ENCODE data around the gene MT1G. TPM values are rescaled to one million over a fixed set of nuclear protein-coding genes. Genes with fewer than 3 reads are reported as not detected.

Gene MT1G
- total RNA-seq, 1 donor from 2014 or later, result 36.6 TPM

DNA sequence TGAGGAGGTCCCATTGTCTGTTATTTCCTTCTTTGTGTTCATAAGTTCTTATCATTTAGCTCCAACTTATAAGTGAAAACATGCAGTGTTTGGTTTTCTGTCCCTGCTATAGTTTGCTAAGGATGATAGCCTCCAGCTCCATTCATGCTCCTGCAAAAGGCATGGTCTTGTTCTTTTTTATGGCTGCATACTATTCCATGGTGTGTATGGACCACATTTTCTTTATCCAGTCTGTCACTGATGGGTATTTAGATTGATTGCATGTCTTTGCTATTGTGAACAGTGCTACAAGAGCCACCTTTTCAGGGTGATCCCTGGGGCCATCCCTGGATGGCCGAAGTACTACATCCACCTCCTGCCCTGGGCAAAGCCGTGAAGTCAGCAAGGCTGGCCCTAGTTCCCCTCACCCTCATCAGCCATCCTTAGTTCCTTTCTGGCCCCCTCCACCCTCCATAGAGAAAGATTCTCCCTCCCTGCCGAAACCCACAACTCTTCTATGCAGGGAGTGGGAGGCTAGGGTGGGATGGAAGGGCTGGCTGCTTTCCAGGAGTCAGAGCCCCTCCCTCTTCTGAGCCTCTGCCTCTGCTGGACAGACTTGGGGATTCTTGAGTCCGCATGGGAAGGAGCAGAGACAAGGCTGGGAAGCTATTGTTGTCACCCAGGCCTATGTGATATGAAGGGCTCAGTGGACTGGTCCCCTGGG, 22.7 kb upstream of the MT1G start:
- intact Hi-C loops (cut with DNase I), result no loop called here
- Histone ChIP-seq H3K36me3 (peaks cover 0 to 4% of the 10 kb centered on the region in 2 donors), H3K27ac (no peak overlapping the region), H3K4me1 (peaks cover 0 to 6% of the 10 kb centered on the region in 2 donors), H3K27me3 (no peaks in the 10 kb centered on the region), H3K9me3 (no peaks in the 10 kb centered on the region), H3K4me3 (no peak overlapping the region)
- DNase-seq (ENCODE audit: low spot score in 2 of 2), result no peak
- TF ChIP-seq, protein P1, sequence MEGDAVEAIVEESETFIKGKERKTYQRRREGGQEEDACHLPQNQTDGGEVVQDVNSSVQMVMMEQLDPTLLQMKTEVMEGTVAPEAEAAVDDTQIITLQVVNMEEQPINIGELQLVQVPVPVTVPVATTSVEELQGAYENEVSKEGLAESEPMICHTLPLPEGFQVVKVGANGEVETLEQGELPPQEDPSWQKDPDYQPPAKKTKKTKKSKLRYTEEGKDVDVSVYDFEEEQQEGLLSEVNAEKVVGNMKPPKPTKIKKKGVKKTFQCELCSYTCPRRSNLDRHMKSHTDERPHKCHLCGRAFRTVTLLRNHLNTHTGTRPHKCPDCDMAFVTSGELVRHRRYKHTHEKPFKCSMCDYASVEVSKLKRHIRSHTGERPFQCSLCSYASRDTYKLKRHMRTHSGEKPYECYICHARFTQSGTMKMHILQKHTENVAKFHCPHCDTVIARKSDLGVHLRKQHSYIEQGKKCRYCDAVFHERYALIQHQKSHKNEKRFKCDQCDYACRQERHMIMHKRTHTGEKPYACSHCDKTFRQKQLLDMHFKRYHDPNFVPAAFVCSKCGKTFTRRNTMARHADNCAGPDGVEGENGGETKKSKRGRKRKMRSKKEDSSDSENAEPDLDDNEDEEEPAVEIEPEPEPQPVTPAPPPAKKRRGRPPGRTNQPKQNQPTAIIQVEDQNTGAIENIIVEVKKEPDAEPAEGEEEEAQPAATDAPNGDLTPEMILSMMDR (IDR thresholded peaks at IDR 0.05), result no peak

DNA sequence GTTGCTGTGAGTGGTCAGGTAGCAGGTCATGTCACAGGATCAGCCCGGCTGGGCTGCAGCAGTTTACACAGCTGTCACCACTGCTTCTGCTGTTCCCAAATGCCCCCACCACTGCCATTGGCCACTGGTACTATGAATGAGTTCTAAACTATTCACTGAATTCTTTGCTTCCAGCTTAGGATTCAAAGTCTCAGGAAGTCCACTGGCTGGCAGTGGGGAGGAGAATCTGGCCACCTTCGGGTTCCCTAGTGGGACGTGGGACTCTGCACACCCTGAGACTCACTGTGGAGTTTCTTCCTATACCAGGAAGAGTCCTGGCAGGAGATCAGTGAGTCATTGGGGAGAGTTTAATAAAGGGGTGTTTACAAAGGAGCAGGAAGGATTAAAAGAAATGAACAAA, 21.3 kb upstream of the MT1G start:
- no peak overlapping the region for H3K27ac ChIP-seq
- intact Hi-C loops (cut with DNase I), result no loop called here
- H3K36me3 ChIP-seq, result peaks cover 0 to 6% of the 10 kb centered on the region in 2 donors
- H3K27me3 ChIP-seq, result no peaks in the 10 kb centered on the region
- TF ChIP-seq, protein P1 (IDR thresholded peaks at IDR 0.05), result no peak
- peaks cover 0 to 14% of the 10 kb centered on the region in 2 donors for H3K4me1 ChIP-seq
- H3K4me3 ChIP-seq, result no peak overlapping the region
- no peaks in the 10 kb centered on the region for H3K9me3 ChIP-seq
- no peak for DNase-seq (ENCODE audit: low spot score in 2 of 2)

DNA sequence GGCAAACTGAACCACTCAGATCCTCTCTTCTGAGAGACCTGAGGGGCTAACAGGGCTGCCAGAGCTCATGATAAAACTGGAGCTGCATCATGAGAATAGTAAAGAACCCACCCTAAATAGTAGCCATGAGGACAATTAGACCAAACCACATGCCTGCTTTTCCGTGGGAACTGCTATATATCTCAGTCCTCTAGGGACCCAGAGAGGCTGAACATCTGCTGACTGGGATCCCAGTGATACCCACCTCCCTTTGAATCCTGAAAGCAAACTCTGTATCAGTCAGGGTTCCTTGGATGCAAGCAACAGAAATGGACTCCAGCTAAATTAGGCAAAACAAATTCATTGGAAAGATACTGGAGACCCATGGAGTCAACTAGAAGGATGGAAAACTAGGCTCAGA, 20.9 kb upstream of the MT1G start:
- H3K9me3 ChIP-seq, result no peaks in the 10 kb centered on the region
- H3K27me3 ChIP-seq, result no peaks in the 10 kb centered on the region
- TF ChIP-seq, protein P1 (IDR thresholded peaks at IDR 0.05), result no peak
- intact Hi-C loops (cut with DNase I), result no loop called here
- peaks cover 0 to 10% of the 10 kb centered on the region in 2 donors for H3K36me3 ChIP-seq
- no peak for DNase-seq (ENCODE audit: low spot score in 2 of 2)
- peaks cover 0 to 16% of the 10 kb centered on the region in 2 donors for H3K4me1 ChIP-seq
- no peak overlapping the region for H3K4me3 ChIP-seq
- H3K27ac ChIP-seq, result no peak overlapping the region

DNA sequence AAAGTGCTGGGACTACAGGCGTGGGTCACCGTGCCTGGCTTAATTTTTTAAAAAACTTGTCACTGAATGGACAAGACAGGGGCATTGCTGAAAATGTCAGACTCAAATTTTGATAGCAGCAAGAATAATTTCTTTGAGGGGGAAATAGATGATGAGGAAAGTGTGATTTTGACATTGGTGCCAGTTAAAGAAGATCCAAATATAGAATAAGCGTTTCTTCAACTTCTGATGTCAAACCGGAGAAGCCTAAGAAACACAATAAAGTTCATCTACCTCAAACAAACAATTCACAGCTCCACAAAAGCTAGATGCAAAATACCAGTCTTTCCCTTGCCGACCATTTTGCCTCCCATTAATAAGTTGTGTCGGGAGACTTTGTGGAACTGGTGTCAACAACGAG, 18.9 kb upstream of the MT1G start:
- no peak for DNase-seq (ENCODE audit: low spot score in 2 of 2)
- intact Hi-C loops (cut with DNase I), result no loop called here
- peaks cover 0 to 21% of the 10 kb centered on the region in 2 donors for H3K4me1 ChIP-seq
- no peak overlapping the region for H3K4me3 ChIP-seq
- H3K27me3 ChIP-seq, result no peaks in the 10 kb centered on the region
- peaks cover 0 to 11% of the 10 kb centered on the region in 2 donors for H3K36me3 ChIP-seq
- TF ChIP-seq, protein P1 (IDR thresholded peaks at IDR 0.05), result no peak
- H3K9me3 ChIP-seq, result no peaks in the 10 kb centered on the region
- H3K27ac ChIP-seq, result no peak overlapping the region

DNA sequence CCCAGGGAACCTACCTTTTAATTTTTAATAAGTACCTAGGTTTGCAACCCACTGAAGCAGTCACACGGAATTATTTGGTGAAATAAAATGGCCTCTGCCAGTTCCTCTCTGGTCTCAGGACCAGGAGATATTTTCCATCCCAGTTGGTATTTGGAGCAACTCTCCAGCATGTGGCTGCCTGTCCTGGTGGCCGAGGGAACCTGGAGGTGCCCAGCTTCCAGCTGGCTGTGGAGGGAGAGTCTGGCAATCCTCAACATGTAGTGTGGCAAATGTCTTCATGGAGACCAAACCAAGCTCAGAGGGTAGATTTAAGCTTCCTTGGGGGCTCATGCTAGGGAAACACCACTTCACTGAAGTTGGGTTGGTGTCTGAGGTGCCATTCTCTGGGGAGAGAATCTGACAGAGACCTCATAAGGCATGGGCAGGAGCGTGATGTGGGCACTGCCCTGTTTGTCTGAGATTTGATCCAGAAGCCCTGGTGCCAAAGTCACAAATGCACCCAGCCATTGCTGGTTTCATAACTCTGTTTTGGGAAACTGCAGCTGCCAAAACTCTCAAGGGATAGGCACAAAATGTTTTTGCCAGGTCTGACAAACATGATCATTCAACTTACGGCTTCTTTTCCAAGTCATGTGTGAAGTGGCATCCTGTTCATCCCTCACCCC, 17.2 kb upstream of the MT1G start:
- Histone ChIP-seq H3K36me3 (peaks cover 0 to 11% of the 10 kb centered on the region in 2 donors), H3K9me3 (no peaks in the 10 kb centered on the region), H3K27me3 (no peaks in the 10 kb centered on the region), H3K4me1 (peaks cover 0 to 26% of the 10 kb centered on the region in 2 donors), H3K27ac (peak overlapping the region; percentile 83 to 88), H3K4me3 (peak overlapping the region; percentile 71 to 85)
- intact Hi-C loops (cut with DNase I), result no loop called here
- peak in 1 of 2 donors; percentile 81 for DNase-seq (ENCODE audit: low spot score in 2 of 2)
- TF ChIP-seq, protein P1 (IDR thresholded peaks at IDR 0.05), result no peak
